Measurements from ENCODE around the gene TXN2.

TXN2 gene

DNA sequence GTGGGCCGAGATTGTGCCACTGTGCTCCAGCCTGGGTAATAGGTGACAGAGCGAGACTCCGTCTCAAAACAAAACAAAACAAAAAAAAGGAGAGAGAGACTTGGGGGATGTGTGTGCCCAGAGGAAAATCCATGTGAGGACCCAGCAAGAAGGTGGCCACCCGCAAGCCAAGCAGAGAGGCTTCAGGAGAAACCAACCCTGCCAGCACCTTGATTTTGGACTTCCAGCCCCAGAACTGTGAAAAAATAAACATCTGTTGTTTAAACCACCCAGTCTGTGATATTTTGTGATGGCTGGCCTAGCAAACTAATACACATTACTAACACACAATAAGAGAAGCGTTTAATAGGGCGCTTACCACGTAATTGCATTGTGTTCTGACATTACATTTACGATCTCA lies 21.2 kb downstream of the TXN2 start:
- TF ChIP-seq REST (IDR thresholded peaks at IDR 0.05; ENCODE audit: insufficient read depth in 1 of 2, low read depth in 2 of 2, low read length in 2 of 2) (no peak), TAF1 (IDR thresholded peaks at IDR 0.05; ENCODE audit: borderline replicate concordance, insufficient read depth, low read length) (no peak), SIN3A (IDR thresholded peaks at IDR 0.05; ENCODE audit: borderline replicate concordance, insufficient read depth, low read length) (no peak), POLR2AphosphoS5 (IDR thresholded peaks at IDR 0.05; ENCODE audit: low read depth, low read length) (no peak), FOXP2 (optimal IDR thresholded peaks at IDR 0.05; ENCODE audit: borderline replicate concordance, extremely low read depth, extremely low read length, insufficient read depth) (no peak)

- TF ChIP-seq POLR2AphosphoS5 (IDR thresholded peaks at IDR 0.05; ENCODE audit: low read depth, low read length), result no peak
Observed at GRCh38 chr22:36457688-36458450, 23.6 kb downstream of the TXN2 start.

DNA sequence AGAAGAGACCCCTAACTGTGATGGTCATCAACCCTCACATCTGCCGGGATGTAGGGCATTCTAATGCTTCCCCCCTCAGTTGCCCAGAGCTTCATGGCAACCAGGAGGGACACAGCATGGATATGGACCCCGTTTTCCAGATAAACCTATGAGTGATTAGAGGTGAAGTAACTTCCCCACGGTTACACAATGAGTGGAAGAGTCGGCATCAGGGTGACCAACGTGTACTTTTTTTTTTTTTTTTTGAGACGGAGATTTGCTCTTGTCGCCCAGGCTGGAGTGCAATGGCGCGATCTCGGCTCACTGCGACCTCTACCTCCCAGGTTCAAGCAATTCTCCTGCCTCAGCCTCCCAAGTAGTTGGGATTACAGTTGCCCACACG lies 25.0 kb downstream of the TXN2 start:
- no peak for TF ChIP-seq FOXP2 (optimal IDR thresholded peaks at IDR 0.05; ENCODE audit: borderline replicate concordance, extremely low read depth, extremely low read length, insufficient read depth)
- no peak for TF ChIP-seq POLR2AphosphoS5 (IDR thresholded peaks at IDR 0.05; ENCODE audit: low read depth, low read length)
- TF ChIP-seq REST (IDR thresholded peaks at IDR 0.05; ENCODE audit: insufficient read depth in 1 of 2, low read depth in 2 of 2, low read length in 2 of 2), result no peak
- TF ChIP-seq TAF1 (IDR thresholded peaks at IDR 0.05; ENCODE audit: borderline replicate concordance, insufficient read depth, low read length), result no peak
- TF ChIP-seq SIN3A (IDR thresholded peaks at IDR 0.05; ENCODE audit: borderline replicate concordance, insufficient read depth, low read length), result no peak

- no peak for TF ChIP-seq TAF1 (IDR thresholded peaks at IDR 0.05; ENCODE audit: borderline replicate concordance, insufficient read depth, low read length)
- no peak for TF ChIP-seq SIN3A (IDR thresholded peaks at IDR 0.05; ENCODE audit: borderline replicate concordance, insufficient read depth, low read length)
- no peak for TF ChIP-seq REST (IDR thresholded peaks at IDR 0.05; ENCODE audit: insufficient read depth in 1 of 2, low read depth in 2 of 2, low read length in 2 of 2)
- TF ChIP-seq FOXP2 (optimal IDR thresholded peaks at IDR 0.05; ENCODE audit: borderline replicate concordance, extremely low read depth, extremely low read length, insufficient read depth), result no peak
- no peak for TF ChIP-seq POLR2AphosphoS5 (IDR thresholded peaks at IDR 0.05; ENCODE audit: low read depth, low read length)
Observed at GRCh38 chr22:36455571-36456463, 25.6 kb downstream of the TXN2 start.

- TF ChIP-seq FOXP2 (optimal IDR thresholded peaks at IDR 0.05; ENCODE audit: borderline replicate concordance, extremely low read depth, extremely low read length, insufficient read depth), result no peak
- TF ChIP-seq POLR2AphosphoS5 (IDR thresholded peaks at IDR 0.05; ENCODE audit: low read depth, low read length), result no peak
- TF ChIP-seq REST (IDR thresholded peaks at IDR 0.05; ENCODE audit: insufficient read depth in 1 of 2, low read depth in 2 of 2, low read length in 2 of 2), result no peak
- TF ChIP-seq TAF1 (IDR thresholded peaks at IDR 0.05; ENCODE audit: borderline replicate concordance, insufficient read depth, low read length), result no peak
- TF ChIP-seq SIN3A (IDR thresholded peaks at IDR 0.05; ENCODE audit: borderline replicate concordance, insufficient read depth, low read length), result no peak
Observed at GRCh38 chr22:36454916-36455570, 26.4 kb downstream of the TXN2 start.
